ENCODE measurements around the gene MUC16. TPM values are rescaled to one million over a fixed set of nuclear protein-coding genes. Genes with fewer than 3 reads are reported as not detected.

MUC16 gene
- total and polyA plus RNA-seq, 2 donors (not counting 1 experiment from before 2014, with no cell fraction given), result 0.91 to 1.1 TPM

GRCh38 chr19:9011875-9012274 lies 1.7 kb upstream of the MUC16 start:
- Histone ChIP-seq H3K9ac (ENCODE audit: low read length) (no peak overlapping the region), H4K20me1 (ENCODE audit: control insufficient read depth, insufficient read depth, low read length, poor library complexity, severe bottlenecking) (no peaks in the 10 kb centered on the region), H3K27me3 (replicated peaks in 1 of 4; ENCODE audit: control extremely low read depth in 1 of 4, control insufficient read depth in 3 of 4, insufficient read depth in 4 of 4, low read length in 3 of 4) (no peaks in the 10 kb centered on the region), H3K4me3 (ENCODE audit: control extremely low read depth in 1 of 5, extremely low read depth in 1 of 5, insufficient read depth in 1 of 5, low read depth in 2 of 5, low read length in 4 of 5) (no peak overlapping the region), H3K79me2 (ENCODE audit: control insufficient read depth, insufficient read depth, low read length) (no peaks in the 10 kb centered on the region), H2AFZ (ENCODE audit: insufficient read depth, low read depth, low read length, poor library complexity, severe bottlenecking) (no peak overlapping the region), H3K4me2 (replicated peaks; ENCODE audit: low read depth, low read length, poor library complexity, severe bottlenecking) (no peak overlapping the region), H3K27ac (ENCODE audit: low read length in 2 of 2) (no peak overlapping the region), H3K36me3 (replicated peaks in 1 of 2; ENCODE audit: control extremely low read depth in 1 of 2, control insufficient read depth in 1 of 2, extremely low read depth in 1 of 2, insufficient read depth in 2 of 2, low read length in 1 of 2) (no peaks in the 10 kb centered on the region), H3K4me1 (ENCODE audit: control insufficient read depth in 2 of 2, insufficient read depth in 2 of 2, low read length in 2 of 2) (no peaks in the 10 kb centered on the region), H3K9me3 (ENCODE audit: control extremely low read depth in 1 of 3, control insufficient read depth in 2 of 3, insufficient read depth in 1 of 3, low read length in 2 of 3) (peaks cover 0 to 26% (median 0%) of the 10 kb centered on the region in 3 donors)
- CTCF ChIA-PET, result no interaction called here
- Mint-ChIP-seq H3K4me1 (no peaks in the 10 kb centered on the region), H3K9me3 (ENCODE audit: insufficient read depth) (no peaks in the 10 kb centered on the region), H3K27me3 (no peaks in the 10 kb centered on the region), H3K27ac (no peak overlapping the region), H3K4me3 (no peak overlapping the region)
- no peak for ATAC-seq (ENCODE audit: low read depth)
- POLR2A ChIA-PET, result no interaction called here
- intact Hi-C loops (cut with micrococcal nuclease), result no loop called here
- TF ChIP-seq EZH2 (IDR thresholded peaks at IDR 0.05; ENCODE audit: borderline replicate concordance, insufficient read depth, low read depth, low read length, poor library complexity, severe bottlenecking), result no peak
- TF ChIP-seq, protein P1, sequence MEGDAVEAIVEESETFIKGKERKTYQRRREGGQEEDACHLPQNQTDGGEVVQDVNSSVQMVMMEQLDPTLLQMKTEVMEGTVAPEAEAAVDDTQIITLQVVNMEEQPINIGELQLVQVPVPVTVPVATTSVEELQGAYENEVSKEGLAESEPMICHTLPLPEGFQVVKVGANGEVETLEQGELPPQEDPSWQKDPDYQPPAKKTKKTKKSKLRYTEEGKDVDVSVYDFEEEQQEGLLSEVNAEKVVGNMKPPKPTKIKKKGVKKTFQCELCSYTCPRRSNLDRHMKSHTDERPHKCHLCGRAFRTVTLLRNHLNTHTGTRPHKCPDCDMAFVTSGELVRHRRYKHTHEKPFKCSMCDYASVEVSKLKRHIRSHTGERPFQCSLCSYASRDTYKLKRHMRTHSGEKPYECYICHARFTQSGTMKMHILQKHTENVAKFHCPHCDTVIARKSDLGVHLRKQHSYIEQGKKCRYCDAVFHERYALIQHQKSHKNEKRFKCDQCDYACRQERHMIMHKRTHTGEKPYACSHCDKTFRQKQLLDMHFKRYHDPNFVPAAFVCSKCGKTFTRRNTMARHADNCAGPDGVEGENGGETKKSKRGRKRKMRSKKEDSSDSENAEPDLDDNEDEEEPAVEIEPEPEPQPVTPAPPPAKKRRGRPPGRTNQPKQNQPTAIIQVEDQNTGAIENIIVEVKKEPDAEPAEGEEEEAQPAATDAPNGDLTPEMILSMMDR (IDR thresholded peaks at IDR 0.05), result no peak
- DNase-seq, result no peak
- WGBS (ENCODE audit: insufficient coverage), result 63% methylated on average over 1 of the region's 2 CpGs

- no peak for ATAC-seq (ENCODE audit: low read depth)
- no peaks in the 10 kb centered on the region for H3K4me1 Mint-ChIP-seq
Measured at GRCh38 chr19:9010693-9011092, 484 bp upstream of the MUC16 start.

More at GRCh38 chr19:9010693-9011092, 484 bp upstream of the MUC16 start:
- ChIA-PET CTCF (interaction anchor here (0.6 kb wide), 1 partner anchor 58 kb away, joined by 5 read pairs; no protein-coding TSS in a partner anchor), POLR2A (no interaction called here)
- Histone ChIP-seq H3K4me1 (ENCODE audit: control insufficient read depth in 2 of 2, insufficient read depth in 2 of 2, low read length in 2 of 2) (no peaks in the 10 kb centered on the region), H3K27me3 (replicated peaks in 1 of 4; ENCODE audit: control extremely low read depth in 1 of 4, control insufficient read depth in 3 of 4, insufficient read depth in 4 of 4, low read length in 3 of 4) (no peaks in the 10 kb centered on the region), H3K36me3 (replicated peaks in 1 of 2; ENCODE audit: control extremely low read depth in 1 of 2, control insufficient read depth in 1 of 2, extremely low read depth in 1 of 2, insufficient read depth in 2 of 2, low read length in 1 of 2) (no peaks in the 10 kb centered on the region), H2AFZ (ENCODE audit: insufficient read depth, low read depth, low read length, poor library complexity, severe bottlenecking) (no peak overlapping the region), H3K79me2 (ENCODE audit: control insufficient read depth, insufficient read depth, low read length) (no peaks in the 10 kb centered on the region), H3K27ac (ENCODE audit: low read length in 2 of 2) (no peak overlapping the region), H3K9ac (ENCODE audit: low read length) (no peak overlapping the region), H3K4me2 (replicated peaks; ENCODE audit: low read depth, low read length, poor library complexity, severe bottlenecking) (no peak overlapping the region), H4K20me1 (ENCODE audit: control insufficient read depth, insufficient read depth, low read length, poor library complexity, severe bottlenecking) (no peaks in the 10 kb centered on the region), H3K9me3 (ENCODE audit: control extremely low read depth in 1 of 3, control insufficient read depth in 2 of 3, insufficient read depth in 1 of 3, low read length in 2 of 3) (peaks cover 0 to 25% (median 0%) of the 10 kb centered on the region in 3 donors), H3K4me3 (ENCODE audit: control extremely low read depth in 1 of 5, extremely low read depth in 1 of 5, insufficient read depth in 1 of 5, low read depth in 2 of 5, low read length in 4 of 5) (peak overlapping the region in 1 of 5 experiments; percentile 40)
- Mint-ChIP-seq H3K9me3 (ENCODE audit: insufficient read depth) (no peaks in the 10 kb centered on the region), H3K4me3 (no peak overlapping the region), H3K27me3 (no peaks in the 10 kb centered on the region), H3K27ac (no peak overlapping the region)
- intact Hi-C loops (cut with micrococcal nuclease), result no loop called here
- WGBS (ENCODE audit: insufficient coverage), result 86% methylated on average over 7 of the region's 12 CpGs
- no peak for DNase-seq
- no peak for TF ChIP-seq EZH2 (IDR thresholded peaks at IDR 0.05; ENCODE audit: borderline replicate concordance, insufficient read depth, low read depth, low read length, poor library complexity, severe bottlenecking)
- TF ChIP-seq, protein P1 (IDR thresholded peaks at IDR 0.05), result no peak

Data from B cell (primary cell).